B cell (primary cell): ENCODE measurements around the gene HEG1.

ENCODE experiments used
- CTCF ChIP-seq: fragments of 200-600 bp; IDR thresholded peaks from one replicate; pipeline ENCODE4 v1.8.0; 2022; ENCODE audit warnings: antibody characterized with exemption, mild to moderate bottlenecking
- EZH2 ChIP-seq: IDR thresholded peaks from 2 replicates; pipeline ENCODE4 v1.6.1; 2012; ENCODE audit warnings: borderline replicate concordance, low read depth, mild to moderate bottlenecking, moderate library complexity, low read length; ENCODE audit not compliant: insufficient read depth, poor library complexity, severe bottlenecking

GRCh38 chr3:124981472-124981871, 74.3 kb downstream of the HEG1 start:
- TF ChIP-seq CTCF (no peak), EZH2 (no peak)
